ENCODE measurements around the gene RGMA. TPM values are rescaled to one million over a fixed set of nuclear protein-coding genes. Genes with fewer than 3 reads are reported as not detected.

RGMA gene
- total and polyA plus RNA-seq, 2 of the 8 experiments (the other 6 are each of a cell fraction or from before 2014, with no cell fraction given): 19.9 to 39.8 TPM

- no peak overlapping the region for H4K8ac ChIP-seq (ENCODE audit: extremely low read depth, insufficient read depth, low read length)
- ChIA-PET CTCF (ENCODE audit: partially characterized antibody) (interaction anchor here (1.0 to 1.2 kb wide), 2 partner anchors 36 to 48 kb away, joined by 3 read pairs; no protein-coding TSS in a partner anchor), POLR2A (ENCODE audit: partially characterized antibody) (no interaction called here)
- H3K79me2 ChIP-seq (ENCODE audit: control insufficient read depth in 1 of 2, insufficient read depth in 2 of 2, low read length in 2 of 2): 0 out of 4 replicates have a peak, but pooled peaks cover 0 to 3% of the 10 kb centered on the region in 2 experiments
- H3K79me1 ChIP-seq (ENCODE audit: low read depth, low read length): no peaks in the 10 kb centered on the region
- FAIRE-seq (no peak), DNase-seq (ENCODE audit: low read depth in 1 of 2, low spot score in 2 of 2) (no peak)
- H3K18ac ChIP-seq (ENCODE audit: extremely low read depth, low read length): no peak overlapping the region
- H4K91ac ChIP-seq (replicated peaks; ENCODE audit: insufficient read length, low read length): no peak overlapping the region
- no peak overlapping the region for H3K4ac ChIP-seq (replicated peaks; ENCODE audit: insufficient read length, low read depth, low read length)
- no peak overlapping the region for H3K9ac ChIP-seq (replicated peaks in 1 of 4; ENCODE audit: extremely low read depth in 1 of 4, low read depth in 3 of 4, low read length in 3 of 4)
- no peaks in the 10 kb centered on the region for H4K20me1 ChIP-seq (replicated peaks in 1 of 2; ENCODE audit: control insufficient read depth in 1 of 2, insufficient read depth in 2 of 2, low read length in 2 of 2)
- no peak overlapping the region for H4K5ac ChIP-seq (ENCODE audit: insufficient read length, low read depth, low read length)
- H2BK12ac ChIP-seq (ENCODE audit: low read depth, low read length): no peak overlapping the region
- H3K27me3 ChIP-seq (replicated peaks in 1 of 4; ENCODE audit: control insufficient read depth in 3 of 4, extremely low read depth in 1 of 4, insufficient read depth in 3 of 4, low read length in 3 of 4): no peaks in the 10 kb centered on the region
- no peak overlapping the region for H3K4me3 ChIP-seq (ENCODE audit: extremely low read depth in 1 of 4, insufficient read depth in 2 of 4, low read depth in 3 of 4, low read length in 4 of 4)
- H3K9me3 ChIP-seq (ENCODE audit: insufficient read depth in 2 of 2, low read depth in 1 of 2, low read length in 1 of 2): no peaks in the 10 kb centered on the region
- no peaks in the 10 kb centered on the region for H3K23me2 ChIP-seq (ENCODE audit: low read depth, low read length)
- no peak overlapping the region for H3K56ac ChIP-seq (replicated peaks; ENCODE audit: insufficient read length, low read depth, low read length)
- no peak for TF ChIP-seq MAX (IDR thresholded peaks at IDR 0.05)
- 97% methylated on average over 2 of the region's 2 CpGs; no CpG with 5 or more reads in 1 of the 2 experiments for WGBS, 2 experiments (ENCODE audit: extremely low coverage in 1 of 2, insufficient coverage in 1 of 2, insufficient read length in 1 of 2, insufficient replicate concordance in 2 of 2, low coverage in 1 of 2, low lambda C conversion rate in 2 of 2, missing lambda C conversion rate in 1 of 2)
- H2BK120ac ChIP-seq (replicated peaks; ENCODE audit: low read depth, low read length): no peak overlapping the region
- peaks cover 18 to 93% (median 66%) of the 10 kb centered on the region in 4 experiments for H3K36me3 ChIP-seq (ENCODE audit: control insufficient read depth in 2 of 4, insufficient read depth in 4 of 4, low read length in 3 of 4)
- no peak overlapping the region for H3K4me2 ChIP-seq (ENCODE audit: insufficient read depth in 1 of 2, low read depth in 2 of 2, low read length in 2 of 2)
- H3K14ac ChIP-seq (ENCODE audit: insufficient read length): no peak overlapping the region
- no peak overlapping the region for H2AK5ac ChIP-seq (ENCODE audit: low read depth, low read length)
- H3K4me1 ChIP-seq (replicated peaks in 1 of 4; ENCODE audit: control insufficient read depth in 3 of 4, insufficient read depth in 4 of 4, low read length in 3 of 4): no peaks in the 10 kb centered on the region
- H2BK5ac ChIP-seq (ENCODE audit: low read depth, low read length): no peak overlapping the region
- H2BK20ac ChIP-seq (ENCODE audit: low read length): no peak overlapping the region
- no peak overlapping the region for H2BK15ac ChIP-seq (ENCODE audit: low read length)
- no peak overlapping the region for H2AFZ ChIP-seq (ENCODE audit: low read length)
- H3K23ac ChIP-seq (ENCODE audit: insufficient read length): no peak overlapping the region
- no peak overlapping the region for H3K27ac ChIP-seq (ENCODE audit: low read depth, low read length)
These were observed 99.0 kb downstream of the RGMA start for GRCh38 chr15:92990031-92990430.

All from H1 (cell line).